BLaER1 (cell line): ENCODE measurements around the gene LARGE2.

Experiments used
- H3K27ac ChIP-seq: shearing (Covaris generic); formaldehyde crosslinking; 2 replicates; pipeline ENCODE4 v1.8.1; 2022
- H3K27me3 ChIP-seq: shearing (Covaris generic); formaldehyde crosslinking; 2 replicates; pipeline ENCODE4 v1.8.1; 2022
- H3K36me3 ChIP-seq: shearing (Covaris generic); formaldehyde crosslinking; 2 replicates; pipeline ENCODE4 v1.8.1; 2022
- H3K4me1 ChIP-seq: shearing (Covaris generic); formaldehyde crosslinking; 2 replicates; pipeline ENCODE4 v1.8.1; 2022
- H3K4me2 ChIP-seq: shearing (Covaris generic); formaldehyde crosslinking; 2 replicates; pipeline ENCODE4 v1.8.1; 2022
- H3K4me3 ChIP-seq: shearing (Covaris generic); formaldehyde crosslinking; 2 replicates; pipeline ENCODE4 v1.8.1; 2022
- H3K9ac ChIP-seq: shearing (Covaris generic); formaldehyde crosslinking; 2 replicates; pipeline ENCODE4 v1.8.1; 2022
- H3K9me3 ChIP-seq: shearing (Covaris generic); formaldehyde crosslinking; 2 replicates; pipeline ENCODE4 v1.8.1; 2022
- H4K20me1 ChIP-seq: shearing (Covaris generic); formaldehyde crosslinking; 2 replicates; pipeline ENCODE4 v1.8.1; 2022
- Cebpa-rat ChIP-seq: shearing (Covaris generic); IDR thresholded peaks from 2 replicates; pipeline ENCODE4 v1.8.1; 2022

The LARGE2 gene

DNA sequence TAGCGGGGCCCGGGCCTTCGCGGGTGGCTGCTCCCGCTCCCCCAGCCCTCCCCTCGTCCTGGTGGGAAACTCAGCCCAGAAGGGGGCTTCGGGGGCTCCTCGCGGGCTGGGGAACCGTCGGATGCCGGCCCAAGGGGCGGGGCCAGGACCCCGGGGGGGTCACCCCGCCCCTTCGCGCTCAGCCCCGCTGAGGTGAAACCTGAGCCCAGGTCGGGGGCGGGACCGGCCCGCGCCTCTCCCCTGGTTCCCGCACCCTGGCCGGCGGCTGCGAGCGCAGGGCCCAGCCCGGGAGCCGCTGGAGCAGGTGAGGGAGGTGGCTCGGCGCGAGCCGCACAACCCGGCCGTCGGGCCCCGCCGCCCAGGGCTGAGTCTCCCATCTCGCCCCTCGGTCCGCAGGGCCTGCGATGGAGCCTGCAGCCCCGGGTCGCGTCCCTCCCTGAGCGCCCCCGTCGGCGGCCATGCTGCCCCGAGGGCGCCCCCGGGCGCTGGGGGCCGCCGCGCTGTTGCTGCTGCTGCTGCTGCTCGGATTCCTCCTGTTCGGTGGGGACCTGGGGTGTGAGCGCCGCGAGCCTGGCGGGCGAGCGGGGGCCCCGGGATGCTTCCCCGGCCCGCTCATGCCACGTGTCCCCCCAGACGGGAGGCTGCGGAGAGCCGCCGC, at the start of gene LARGE2:
TSS of gene LARGE2 (plus strand) at position 232 of the 658 bp plus-strand sequence. CDS start at position 459, 227 bp downstream.
- peaks cover 89% of the 10 kb centered on the region for H3K4me1 ChIP-seq
- peak within 1 kb of the TSS; percentile 84 for H3K27ac ChIP-seq
- peaks cover 16% of the 10 kb centered on the region for H3K36me3 ChIP-seq
- H3K4me3 ChIP-seq: peak within 1 kb of the TSS; percentile 73
- H3K27me3 ChIP-seq: peaks cover 38% of the 10 kb centered on the region
- no peaks in the 10 kb centered on the region for H3K9me3 ChIP-seq
- H4K20me1 ChIP-seq: peaks cover 9% of the 10 kb centered on the region; the same call in 1 of the 2 replicates
- H3K4me2 ChIP-seq: peak within 1 kb of the TSS; percentile 96
- no peak for TF ChIP-seq Cebpa-rat
- H3K9ac ChIP-seq: peak within 1 kb of the TSS; percentile 83

DNA sequence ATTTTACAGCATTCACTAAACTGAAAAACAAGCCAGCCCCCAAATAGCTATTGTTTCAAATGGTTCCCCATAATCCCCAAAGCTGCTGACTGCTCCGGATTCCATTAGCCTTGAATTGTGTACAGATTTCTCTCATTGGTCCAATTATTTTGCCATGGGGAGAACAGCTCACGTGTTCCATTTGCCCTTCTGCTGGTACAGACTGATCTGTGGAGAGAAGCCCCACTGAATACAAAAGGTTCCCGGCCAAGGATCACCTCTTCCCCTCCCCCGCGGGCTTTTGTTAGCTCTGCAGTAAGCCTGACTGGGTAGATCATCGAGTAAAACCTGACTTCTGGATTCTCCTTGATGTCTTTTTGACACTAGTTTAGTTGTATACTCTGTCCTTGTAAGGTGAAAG, 46.1 kb upstream of the LARGE2 start:
- Histone ChIP-seq H3K27me3 (no peaks in the 10 kb centered on the region), H3K4me2 (no peak overlapping the region), H3K36me3 (peaks cover 88% of the 10 kb centered on the region), H4K20me1 (peaks cover 62% of the 10 kb centered on the region), H3K27ac (no peak overlapping the region), H3K9ac (no peak overlapping the region), H3K4me1 (peaks cover 19% of the 10 kb centered on the region), H3K4me3 (no peak overlapping the region), H3K9me3 (no peaks in the 10 kb centered on the region)
- no peak for TF ChIP-seq Cebpa-rat

DNA sequence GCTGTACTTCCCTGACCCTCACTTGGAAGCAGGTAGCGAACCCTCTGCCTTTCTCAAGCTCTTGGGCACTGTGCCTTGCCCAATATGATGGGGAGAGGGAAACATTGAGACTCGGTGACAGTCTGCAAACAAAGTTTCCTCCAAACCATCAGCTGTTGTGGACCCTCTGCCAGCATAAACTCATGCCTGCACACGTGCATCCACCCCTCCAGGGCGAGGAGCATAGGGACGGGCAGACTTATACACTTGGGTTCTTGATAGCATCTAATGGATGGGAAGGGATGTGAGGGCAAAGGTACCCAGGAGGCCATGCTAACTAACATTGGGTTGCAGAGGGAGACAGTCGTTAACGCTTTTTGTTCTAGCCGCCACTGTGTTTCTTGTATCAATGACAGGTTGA, 45.2 kb upstream of the LARGE2 start:
- Histone ChIP-seq H3K27me3 (no peaks in the 10 kb centered on the region), H3K4me1 (peaks cover 11% of the 10 kb centered on the region), H3K9ac (no peak overlapping the region), H4K20me1 (peaks cover 62% of the 10 kb centered on the region), H3K36me3 (peaks cover 92% of the 10 kb centered on the region), H3K27ac (no peak overlapping the region), H3K4me3 (no peak overlapping the region), H3K4me2 (no peak overlapping the region), H3K9me3 (no peaks in the 10 kb centered on the region)
- TF ChIP-seq Cebpa-rat: no peak

DNA sequence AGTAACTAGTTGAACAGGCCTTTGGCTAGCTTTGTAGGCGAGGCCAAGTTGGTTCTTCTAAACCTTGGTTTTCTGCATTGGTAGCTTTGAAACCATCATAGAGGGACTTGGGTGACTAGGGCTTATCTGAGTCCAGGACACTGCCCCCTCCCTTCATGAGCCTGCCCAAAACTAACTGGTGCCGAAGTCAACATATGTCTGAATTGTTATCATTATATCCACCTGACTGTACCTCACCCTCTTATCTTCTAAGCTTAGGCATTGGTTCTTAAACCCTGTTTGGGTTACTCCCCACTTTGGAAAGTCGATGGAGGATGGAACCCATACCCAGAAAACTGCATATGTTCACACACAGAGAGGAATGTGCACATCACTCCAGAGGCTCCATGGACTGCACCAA, 44.6 kb upstream of the LARGE2 start:
- H3K36me3 ChIP-seq: peaks cover 93% of the 10 kb centered on the region

DNA sequence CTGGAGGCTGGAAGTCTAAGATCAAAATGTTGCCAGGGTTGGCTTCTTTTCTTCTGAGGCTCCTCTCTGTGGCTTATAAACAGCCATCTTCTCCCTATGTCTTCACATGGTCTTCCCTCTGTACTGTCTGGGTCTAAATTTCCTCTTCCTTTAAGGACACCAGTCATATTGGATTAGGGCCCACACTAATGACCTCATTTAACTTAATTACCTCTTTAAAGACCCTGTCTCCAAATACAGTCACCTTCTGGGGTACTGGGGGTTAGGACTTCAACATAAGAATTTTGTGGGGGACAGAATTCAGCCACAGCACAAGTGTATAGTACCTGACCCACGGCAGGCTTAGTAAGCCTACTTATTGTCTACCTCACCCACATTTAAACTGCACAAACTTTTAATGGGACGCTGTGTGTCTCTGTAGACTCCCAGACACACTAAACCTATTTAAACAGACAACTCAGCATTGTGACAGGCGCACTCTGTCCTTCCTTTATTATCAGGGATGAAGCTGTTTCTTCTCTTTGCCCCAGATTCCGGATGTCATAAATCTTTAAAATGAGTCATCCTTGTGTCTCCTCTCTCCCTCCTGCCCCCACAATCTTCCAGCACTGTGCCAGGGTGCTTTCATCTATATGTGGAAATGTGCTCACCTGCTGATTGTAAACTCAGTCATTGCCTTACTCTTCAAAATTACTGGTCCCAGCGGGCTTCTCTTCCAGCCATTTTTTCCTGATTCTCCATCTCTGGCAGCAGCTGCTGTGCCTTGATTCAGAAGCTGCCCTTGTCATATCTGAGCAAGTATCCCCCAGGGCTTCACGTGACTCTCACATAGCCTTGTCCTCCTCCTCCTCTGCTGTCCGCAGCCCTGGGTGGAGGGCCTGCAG, 42.4 kb upstream of the LARGE2 start:
- Histone ChIP-seq H3K9ac (no peak overlapping the region), H3K9me3 (no peaks in the 10 kb centered on the region), H4K20me1 (peaks cover 81% of the 10 kb centered on the region), H3K27me3 (no peaks in the 10 kb centered on the region), H3K4me2 (no peak overlapping the region), H3K27ac (no peak overlapping the region), H3K4me3 (no peak overlapping the region), H3K36me3 (peaks cover 73% of the 10 kb centered on the region), H3K4me1 (peaks cover 2% of the 10 kb centered on the region; the same call in 1 of the 2 replicates)
- no peak for TF ChIP-seq Cebpa-rat

More for the DNA sequence above, 44.6 kb upstream of the LARGE2 start:
- Histone ChIP-seq H3K4me3 (no peak overlapping the region), H3K9ac (no peak overlapping the region), H3K27ac (no peak overlapping the region), H3K27me3 (no peaks in the 10 kb centered on the region), H3K4me1 (peaks cover 4% of the 10 kb centered on the region), H4K20me1 (peaks cover 62% of the 10 kb centered on the region), H3K4me2 (no peak overlapping the region), H3K9me3 (no peaks in the 10 kb centered on the region)
- no peak for TF ChIP-seq Cebpa-rat

DNA sequence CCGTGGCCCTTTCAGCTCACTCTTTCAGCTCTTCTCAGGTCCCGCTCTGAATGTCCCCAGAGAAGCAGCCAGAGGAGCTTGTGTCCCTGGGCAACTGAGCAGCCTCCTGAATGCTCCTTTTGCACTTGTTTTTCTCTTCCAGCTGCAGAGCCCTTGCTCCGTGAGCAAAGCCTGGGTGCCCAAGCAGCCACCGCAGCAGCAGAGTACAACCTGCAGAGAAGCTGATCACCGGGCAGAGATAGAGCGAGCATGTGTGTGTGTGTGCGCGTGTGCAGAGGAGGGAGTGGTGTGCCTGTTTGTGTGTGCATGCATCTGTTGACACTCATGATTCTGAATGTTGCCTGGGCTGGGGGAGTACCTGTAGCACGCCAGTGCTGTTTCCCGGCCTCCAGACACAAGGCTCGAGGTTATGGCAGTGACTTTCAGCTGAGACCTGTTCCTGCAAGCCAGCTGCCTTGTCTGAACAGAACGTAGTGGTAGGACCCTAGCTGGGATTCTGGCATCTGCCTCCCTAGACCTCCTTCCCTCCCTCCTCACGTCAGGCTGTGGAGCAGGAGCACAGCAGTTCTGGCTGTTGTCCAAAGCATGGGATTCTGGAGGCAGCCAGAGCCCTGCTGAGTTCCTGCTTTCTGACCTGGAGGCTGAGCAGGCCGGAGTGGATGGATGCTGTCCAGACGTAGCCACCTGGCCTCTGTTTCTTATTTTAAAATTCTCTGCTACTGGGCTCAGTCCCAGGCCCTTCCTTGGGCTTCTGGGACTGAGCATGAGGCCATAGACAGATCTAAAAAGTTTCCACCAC, 41.5 kb upstream of the LARGE2 start:
- no peaks in the 10 kb centered on the region for H3K9me3 ChIP-seq
- peaks cover 79% of the 10 kb centered on the region for H4K20me1 ChIP-seq
- no peak overlapping the region for H3K27ac ChIP-seq
- peaks cover 63% of the 10 kb centered on the region for H3K36me3 ChIP-seq
- H3K4me2 ChIP-seq: no peak overlapping the region
- H3K4me1 ChIP-seq: peaks cover 8% of the 10 kb centered on the region
- no peak overlapping the region for H3K9ac ChIP-seq
- no peak overlapping the region for H3K4me3 ChIP-seq
- TF ChIP-seq Cebpa-rat: no peak
- no peaks in the 10 kb centered on the region; the same call in 1 of the 2 replicates for H3K27me3 ChIP-seq

DNA sequence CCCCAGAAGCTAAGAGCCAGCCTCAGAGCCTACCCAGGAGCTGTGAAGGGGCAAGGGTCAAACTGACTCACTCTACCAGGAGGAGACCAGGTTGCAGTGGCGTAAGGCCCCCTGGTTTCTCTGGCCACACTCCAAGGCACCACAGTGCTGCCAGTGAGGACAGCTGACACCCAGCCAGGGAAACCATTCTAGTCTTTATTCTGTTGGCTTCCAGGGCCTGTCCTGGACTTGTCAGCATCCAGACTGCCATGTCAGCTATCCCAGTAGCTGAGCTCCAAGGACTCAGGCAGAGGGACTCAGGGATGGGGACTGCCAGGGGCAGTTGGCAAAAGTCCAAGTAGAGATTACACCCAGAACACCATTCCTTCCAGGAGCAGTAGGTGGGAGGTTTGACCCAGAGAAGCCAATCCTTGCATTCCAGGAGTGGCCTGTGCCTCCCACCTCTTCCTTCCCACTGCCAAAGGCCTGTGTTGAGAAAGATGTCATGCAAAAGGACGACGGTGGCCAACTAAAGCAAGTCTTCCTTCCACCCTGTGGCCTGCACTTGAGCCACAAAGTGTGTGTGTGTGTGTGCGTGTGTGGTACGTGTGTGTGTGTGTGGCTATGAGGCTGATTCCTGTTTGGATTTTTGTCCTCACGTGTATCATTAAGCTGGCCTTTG, 40.6 kb upstream of the LARGE2 start:
- Histone ChIP-seq H3K4me1 (peaks cover 10% of the 10 kb centered on the region), H3K9me3 (no peaks in the 10 kb centered on the region), H3K27ac (no peak overlapping the region), H3K4me3 (no peak overlapping the region), H3K4me2 (no peak overlapping the region), H3K27me3 (no peaks in the 10 kb centered on the region; the same call in 1 of the 2 replicates), H3K36me3 (peaks cover 55% of the 10 kb centered on the region), H3K9ac (no peak overlapping the region), H4K20me1 (peaks cover 81% of the 10 kb centered on the region)
- no peak for TF ChIP-seq Cebpa-rat

DNA sequence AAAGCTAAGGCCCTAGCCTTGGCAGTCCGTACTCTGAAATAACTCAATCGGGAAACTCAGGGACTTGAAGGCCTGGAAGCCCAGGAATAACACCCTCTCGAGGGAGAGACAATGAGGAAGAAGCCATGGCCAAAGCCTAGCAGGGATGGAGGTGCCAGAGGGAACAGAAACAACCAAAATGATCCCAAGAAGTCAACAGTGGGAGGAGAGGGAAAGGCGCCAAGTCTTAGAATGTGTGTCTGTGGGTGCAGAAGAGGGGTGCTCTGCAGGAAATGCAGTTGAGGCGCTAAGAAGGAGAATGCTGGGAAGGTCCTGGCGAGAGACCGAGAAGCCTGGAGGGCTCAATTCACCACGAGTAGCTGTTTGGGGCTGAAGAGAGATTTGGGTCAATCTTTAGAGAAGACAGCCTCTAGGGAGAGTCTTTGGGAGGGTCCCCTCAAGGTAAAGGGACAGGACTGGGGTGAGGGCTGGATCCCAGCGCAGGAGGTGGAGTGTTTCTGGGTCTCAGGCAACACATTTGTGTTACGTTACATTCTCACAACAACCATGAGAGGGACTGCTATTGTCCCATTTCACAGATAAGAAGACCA, 37.8 kb upstream of the LARGE2 start:
- H3K9ac ChIP-seq: no peak overlapping the region
- peaks cover 81% of the 10 kb centered on the region for H4K20me1 ChIP-seq
- no peaks in the 10 kb centered on the region for H3K9me3 ChIP-seq
- no peak for TF ChIP-seq Cebpa-rat
- peak overlapping the region; percentile 58 for H3K4me2 ChIP-seq
- H3K36me3 ChIP-seq: peaks cover 32% of the 10 kb centered on the region
- H3K27me3 ChIP-seq: no peaks in the 10 kb centered on the region; the same call in 1 of the 2 replicates
- 0 out of 2 replicates have a peak overlapping the region, but pooled peaks have one; percentile 70 for H3K4me3 ChIP-seq
- no peak overlapping the region for H3K27ac ChIP-seq
- H3K4me1 ChIP-seq: peaks cover 10% of the 10 kb centered on the region
